Natural killer cell treated with Interleukin-12 subunit alpha and Interleukin-12 subunit beta and Interleukin-15 and Interleukin-18, amount 100 ng/mL, for 72 hours (primary cell): ENCODE results near the gene ACTMAP. TPM values are rescaled to one million over a fixed set of nuclear protein-coding genes. Genes with fewer than 3 reads are reported as not detected.
A peak's percentile ranks its signal among the peaks of the same experiment; 100 is the strongest.

Source experiments
- ATAC-seq, 2 donors: fragments of 150-1000 bp; cut with Tn5 transposase in 1 of 2; sonication (Bioruptor Pico), chemical (Tn5 transposase) in 1 of 2; 2 replicates each; pipeline ENCODE4 v1.10.0; 2021
- DNase-seq: peaks from one replicate; pipeline ENCODE4 v3.0.0; 2022; ENCODE audit warnings: low spot score
- H3K27ac Mint-ChIP-seq, 2 donors: 1 replicate in 1 of 2; 2 replicates in 1 of 2; pipeline ENCODE4 v1.8.0; 2022; ENCODE audit warnings: mixed read lengths in 2 of 2, mild to moderate bottlenecking in 1 of 2, moderate library complexity in 1 of 2
- H3K27me3 Mint-ChIP-seq, 2 donors: 1 replicate in 1 of 2; 2 replicates in 1 of 2; pipeline ENCODE4 v1.8.0; 2022; ENCODE audit warnings: mixed read lengths in 2 of 2
- H3K36me3 Mint-ChIP-seq: one replicate; pipeline ENCODE4 v1.8.0; 2022; ENCODE audit warnings: mixed read lengths
- H3K4me1 Mint-ChIP-seq, 2 donors: 1 replicate in 1 of 2; 2 replicates in 1 of 2; pipeline ENCODE4 v1.8.0; 2022; ENCODE audit warnings: low read depth in 2 of 2, mixed read lengths in 2 of 2, mild to moderate bottlenecking in 1 of 2
- H3K4me3 Mint-ChIP-seq: one replicate; pipeline ENCODE4 v1.8.0; 2022; ENCODE audit warnings: mixed read lengths
- H3K9me3 Mint-ChIP-seq: 2 replicates; pipeline ENCODE4 v1.8.0; 2022; ENCODE audit warnings: mixed read lengths
- total RNA-seq, 2 donors: library from RNA; stranded (reverse); gene quantifications; one replicate each; pipeline ENCODE4 v1.2.3, GENCODE V29; 2022

Gene ACTMAP
- total RNA-seq, 2 donors from 2014 or later: 10.9 to 16.6 TPM

DNA sequence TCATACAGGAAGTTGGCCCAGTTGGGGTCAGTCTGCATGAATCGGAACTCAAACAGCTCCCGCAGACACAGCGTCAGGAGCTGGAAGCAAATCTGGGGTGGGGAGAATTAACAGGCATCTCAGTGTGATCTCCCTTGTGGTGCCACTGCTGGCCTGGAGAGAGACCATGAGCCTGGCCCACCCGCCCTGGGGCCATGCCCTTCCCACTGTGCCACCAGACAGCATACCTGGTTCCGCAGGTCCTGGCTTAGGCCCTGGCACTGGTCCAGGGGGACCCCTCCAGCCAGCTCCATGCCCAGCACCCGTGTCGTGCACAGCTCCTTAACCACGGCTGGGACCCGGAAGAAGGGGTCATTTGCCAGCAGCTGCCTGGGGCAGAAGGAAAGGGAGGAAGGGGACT, 50.2 kb downstream of the ACTMAP start:
- H3K4me3 Mint-ChIP-seq: no peak overlapping the region
- H3K36me3 Mint-ChIP-seq: peaks cover 7% of the 10 kb centered on the region
- no peak overlapping the region for H3K27ac Mint-ChIP-seq
- peaks cover 0 to 3% of the 10 kb centered on the region in 2 donors for H3K4me1 Mint-ChIP-seq
- no peaks in the 10 kb centered on the region for H3K27me3 Mint-ChIP-seq
- ATAC-seq (no peak), DNase-seq (no peak)
- no peaks in the 10 kb centered on the region for H3K9me3 Mint-ChIP-seq

DNA sequence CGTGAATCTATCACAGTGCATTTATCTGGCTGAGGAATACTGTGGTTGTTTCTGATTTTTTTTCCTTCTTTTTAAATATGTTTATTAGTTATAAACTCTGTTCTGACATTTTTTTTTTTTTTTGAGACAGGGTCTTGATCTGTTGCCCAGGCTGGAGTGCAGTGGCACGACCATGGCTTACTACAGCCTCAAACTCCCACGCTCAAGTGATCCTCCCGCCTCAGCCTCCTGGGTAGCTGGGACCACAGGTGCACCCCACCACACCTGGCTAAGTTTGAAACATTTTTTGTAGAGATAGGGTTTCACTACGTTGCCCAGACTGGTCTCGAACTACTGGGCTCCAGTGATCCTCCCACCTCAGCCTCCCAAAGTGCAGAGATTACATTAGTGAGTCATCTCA, 53.3 kb downstream of the ACTMAP start:
- H3K27ac Mint-ChIP-seq: no peak overlapping the region
- H3K4me3 Mint-ChIP-seq: no peak overlapping the region
- no peaks in the 10 kb centered on the region for H3K27me3 Mint-ChIP-seq
- H3K4me1 Mint-ChIP-seq: no peaks in the 10 kb centered on the region
- DNase-seq (no peak), ATAC-seq (no peak)
- H3K36me3 Mint-ChIP-seq: no peaks in the 10 kb centered on the region
- no peaks in the 10 kb centered on the region for H3K9me3 Mint-ChIP-seq

DNA sequence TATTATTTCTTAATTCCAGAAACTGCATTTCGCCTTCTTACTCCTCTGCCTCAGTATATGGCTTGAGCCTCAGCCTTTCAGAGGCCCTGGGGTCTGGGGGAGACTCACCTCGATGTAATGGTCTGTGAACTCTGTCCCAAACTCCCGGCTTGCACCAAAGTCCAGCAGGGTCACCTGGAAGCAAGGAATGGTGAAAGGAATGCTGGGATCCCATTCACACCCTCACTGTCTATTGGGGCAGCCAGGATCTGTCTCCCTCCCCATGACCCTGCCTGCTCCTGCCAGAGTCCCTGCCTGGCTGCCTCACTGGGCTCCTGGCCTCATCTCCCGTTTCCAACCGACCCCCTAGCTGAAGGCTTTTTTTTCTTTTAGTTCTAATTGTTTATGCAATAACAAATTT, 54.4 kb downstream of the ACTMAP start:
- no peak for ATAC-seq
- Mint-ChIP-seq H3K4me3 (no peak overlapping the region), H3K27me3 (no peaks in the 10 kb centered on the region), H3K9me3 (no peaks in the 10 kb centered on the region), H3K4me1 (peaks cover under 1% of the 10 kb centered on the region in 2 donors), H3K36me3 (no peaks in the 10 kb centered on the region), H3K27ac (no peak overlapping the region)
- no peak for DNase-seq

DNA sequence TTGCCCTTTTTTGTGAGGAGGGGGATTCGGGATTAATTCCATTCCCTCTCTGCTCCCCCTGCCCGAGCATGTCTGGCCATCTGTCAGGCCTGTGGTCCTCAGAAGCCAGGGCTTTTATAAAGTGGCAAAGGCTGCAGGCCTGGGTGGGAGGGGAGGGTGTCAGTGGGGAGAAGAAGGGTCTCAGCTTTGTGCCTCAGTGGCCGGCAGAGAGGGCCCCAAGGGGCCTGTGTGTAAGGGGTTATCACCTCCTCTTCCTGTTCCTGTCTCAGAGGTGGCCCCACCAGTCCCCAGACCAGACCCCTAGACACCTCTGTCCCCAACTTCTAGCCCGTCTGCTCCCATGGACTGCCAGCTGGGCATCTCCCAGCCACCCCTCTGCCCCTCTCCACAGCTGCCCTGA, 56.4 kb downstream of the ACTMAP start:
- H3K27me3 Mint-ChIP-seq: no peaks in the 10 kb centered on the region
- no peak overlapping the region for H3K4me3 Mint-ChIP-seq
- no peak overlapping the region for H3K27ac Mint-ChIP-seq
- no peaks in the 10 kb centered on the region for H3K36me3 Mint-ChIP-seq
- DNase-seq: no peak
- no peaks in the 10 kb centered on the region for H3K9me3 Mint-ChIP-seq
- no peak for ATAC-seq
- peaks cover 2 to 4% of the 10 kb centered on the region in 2 donors for H3K4me1 Mint-ChIP-seq

DNA sequence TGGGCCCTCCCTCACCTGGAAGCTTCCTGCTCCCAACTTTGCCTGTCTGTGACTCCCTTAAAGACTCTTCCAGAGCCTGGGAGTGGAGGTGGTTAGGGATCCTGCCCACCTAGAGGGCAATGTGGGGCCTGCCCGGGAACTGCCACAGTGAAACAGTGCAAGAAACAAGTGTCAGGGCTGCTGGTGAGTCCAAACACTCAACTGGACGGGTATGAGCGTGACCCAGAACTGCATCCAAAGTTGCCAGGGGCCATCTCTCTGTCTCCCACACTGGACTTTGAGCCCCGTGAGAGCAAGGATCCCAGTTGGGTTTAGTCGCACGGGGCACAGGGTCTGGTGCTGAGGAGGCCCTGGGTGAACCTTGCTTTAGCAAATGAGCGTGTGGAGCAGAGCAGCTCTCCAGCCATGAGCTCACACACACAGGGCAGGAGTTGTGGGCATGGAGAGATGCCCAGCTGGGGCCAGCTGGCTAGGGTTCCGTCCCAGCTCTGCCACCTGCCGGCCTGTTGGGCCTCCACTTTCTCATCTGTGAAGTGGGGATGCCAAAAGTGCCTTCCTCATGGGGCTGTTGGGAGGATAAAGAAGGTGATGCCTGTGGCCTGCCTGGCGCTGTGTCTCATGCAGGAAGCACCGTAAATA, 57.0 kb downstream of the ACTMAP start:
- Mint-ChIP-seq H3K36me3 (no peaks in the 10 kb centered on the region), H3K27me3 (no peaks in the 10 kb centered on the region), H3K4me3 (no peak overlapping the region), H3K27ac (no peak overlapping the region), H3K4me1 (peaks cover 2 to 4% of the 10 kb centered on the region in 2 donors), H3K9me3 (no peaks in the 10 kb centered on the region)
- ATAC-seq (no peak), DNase-seq (no peak)

DNA sequence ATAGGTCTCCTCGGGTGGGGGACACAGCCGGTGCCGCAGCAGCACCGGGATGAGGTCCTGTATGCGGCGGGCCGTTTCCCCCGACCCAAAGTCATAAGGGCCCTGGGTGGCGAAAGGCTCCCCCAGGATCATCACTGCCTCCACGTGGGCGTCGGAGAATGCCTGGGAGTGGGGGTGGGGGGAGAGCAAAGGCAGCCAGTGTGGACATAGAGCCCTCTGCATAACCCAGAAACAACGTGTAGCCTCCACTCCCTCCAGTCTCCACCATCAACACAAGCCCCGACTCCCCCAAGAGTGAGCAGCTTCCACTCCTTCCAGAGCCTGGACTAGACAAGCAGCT, 58.1 kb downstream of the ACTMAP start:
- H3K36me3 Mint-ChIP-seq: no peaks in the 10 kb centered on the region
- ATAC-seq (no peak), DNase-seq (no peak)
- H3K27ac Mint-ChIP-seq: peak overlapping the region in 1 of 2 donors; percentile 20
- no peaks in the 10 kb centered on the region for H3K27me3 Mint-ChIP-seq
- no peaks in the 10 kb centered on the region for H3K9me3 Mint-ChIP-seq
- peaks cover 2 to 4% of the 10 kb centered on the region in 2 donors for H3K4me1 Mint-ChIP-seq
- no peak overlapping the region for H3K4me3 Mint-ChIP-seq

DNA sequence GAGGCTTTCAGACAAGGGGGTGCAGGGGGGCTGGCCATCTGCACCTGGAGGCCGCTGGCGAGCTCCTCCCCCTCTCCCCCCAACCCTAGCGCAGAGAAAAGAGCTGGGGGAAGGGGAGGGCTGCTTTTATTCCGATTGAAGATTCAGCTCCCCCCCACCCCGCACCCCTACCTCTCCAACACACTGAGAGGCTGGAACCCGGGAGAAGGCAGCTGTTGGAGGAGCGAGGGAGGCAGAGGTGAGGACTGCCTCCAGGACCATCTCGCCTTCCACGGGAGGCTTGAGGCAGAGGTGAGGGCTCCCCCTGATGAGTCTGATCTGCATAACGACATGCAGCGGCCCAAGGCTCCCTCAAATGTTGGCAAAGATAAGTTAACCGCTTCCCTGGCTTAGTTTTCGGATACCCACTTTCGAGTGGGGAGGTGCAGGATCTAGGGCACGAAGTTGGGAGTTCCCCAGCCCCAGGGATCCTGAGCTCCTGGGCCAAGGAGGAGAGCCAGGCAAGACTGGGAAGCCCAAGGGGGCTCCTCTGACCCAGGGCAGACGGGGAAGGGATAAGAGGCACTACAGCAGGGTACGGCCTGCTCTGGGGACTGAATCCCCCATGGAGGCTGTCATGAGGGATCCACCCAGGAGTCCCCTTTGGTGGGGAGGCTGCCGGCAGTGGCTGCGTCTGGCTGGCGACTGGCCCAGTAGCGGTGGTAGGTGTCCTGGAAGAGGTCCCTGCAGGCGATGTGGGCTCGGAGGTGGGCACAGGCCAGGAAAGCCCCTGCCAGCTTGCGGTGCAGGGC, 58.7 kb downstream of the ACTMAP start:
- Mint-ChIP-seq H3K27me3 (no peaks in the 10 kb centered on the region), H3K27ac (peak overlapping the region in 1 of 2 donors; percentile 86), H3K4me3 (no peak overlapping the region), H3K36me3 (no peaks in the 10 kb centered on the region), H3K9me3 (no peaks in the 10 kb centered on the region), H3K4me1 (peaks cover 2 to 4% of the 10 kb centered on the region in 2 donors)
- DNase-seq (no peak), ATAC-seq (no peak)

Other genes with a start within 250 kb of the ACTMAP start
- 100 to 1,000 TPM; 131 to 149 TPM for gene SHKBP1, start 173.6 kb downstream of the ACTMAP start, total RNA-seq
- gene LTBP4, start 149.1 kb downstream of the ACTMAP start, total RNA-seq: 10 to 100 TPM; 28.1 to 59.0 TPM
- 10 to 100 TPM in 1 of 2 donors, 1 to 10 TPM in 1; 6.6 to 13.9 TPM for gene NUMBL, start 59.8 kb downstream of the ACTMAP start, total RNA-seq
- 10 to 100 TPM; 28.7 to 41.7 TPM for gene COQ8B, start 33.6 kb downstream of the ACTMAP start, total RNA-seq
- gene ITPKC, start 33.4 kb downstream of the ACTMAP start, total RNA-seq: 10 to 100 TPM in 1 of 2 donors, 1 to 10 TPM in 1; 9.0 to 10.3 TPM
- 100 to 1,000 TPM in 1 of 2 donors, 10 to 100 TPM in 1; 95.5 to 191 TPM for gene SNRPA, start 726 bp upstream of the ACTMAP start, total RNA-seq
- gene MIA, start 25.0 kb upstream of the ACTMAP start, total RNA-seq: 1 to 10 TPM; 1.1 to 2.4 TPM
- 100 to 1,000 TPM in 1 of 2 donors, 10 to 100 TPM in 1; 83.3 to 128 TPM for gene RAB4B, start 27.8 kb upstream of the ACTMAP start, total RNA-seq
- 100 to 1,000 TPM; 119 to 136 TPM for gene EGLN2, start 48.7 kb upstream of the ACTMAP start, total RNA-seq
- gene CYP2A6, start 100.0 kb upstream of the ACTMAP start, total RNA-seq: not detected
- gene CYP2A7, start 131.8 kb upstream of the ACTMAP start, total RNA-seq: not detected
- gene CYP2B6, start 240.8 kb upstream of the ACTMAP start, total RNA-seq: not detected